ENCODE measurements around the gene MOCS3. TPM values are rescaled to one million over a fixed set of nuclear protein-coding genes. Genes with fewer than 3 reads are reported as not detected.

The MOCS3 gene
- total RNA-seq, 1 experiment from 2014 or later = 6.4 TPM

DNA sequence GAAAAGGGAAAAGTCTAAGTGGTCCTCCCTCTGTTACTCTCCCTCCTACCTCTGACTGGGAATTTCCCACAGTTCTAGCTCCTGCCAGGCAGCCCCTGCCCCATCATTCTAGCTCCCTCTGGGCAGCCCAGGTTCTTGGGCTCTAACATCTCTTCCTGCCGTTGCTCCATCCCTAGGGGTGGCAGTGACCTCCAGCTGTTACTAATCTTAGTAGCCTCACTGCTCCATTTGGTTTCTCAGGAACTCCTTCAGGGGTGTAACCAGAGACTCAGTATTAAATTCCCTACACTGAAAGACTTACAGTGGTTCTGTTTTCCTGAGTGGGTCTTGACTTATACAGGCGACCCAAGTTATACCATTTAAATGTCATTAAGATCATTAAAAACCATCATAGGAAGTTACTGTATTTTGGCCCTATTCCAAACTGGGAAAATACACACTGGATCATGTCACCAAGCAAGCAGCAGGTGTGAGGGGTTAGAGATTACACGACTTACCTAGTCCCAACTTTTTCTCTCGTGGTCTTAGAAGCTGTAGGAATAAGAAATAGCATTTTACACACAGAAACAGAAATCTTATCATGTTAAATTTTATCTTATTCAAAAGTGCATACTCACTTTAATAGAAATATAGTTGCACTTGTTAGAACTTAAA lies 10.4 kb upstream of the MOCS3 start:
- no peak overlapping the region for H3K9ac ChIP-seq (ENCODE audit: low read length)
- ChIA-PET RAD21 (ENCODE audit: low non-redundant PET in 1 of 2, low total read pairs in 2 of 2, uncharacterized antibody in 2 of 2, unreplicated experiment in 2 of 2) (no interaction called here), POLR2A (no interaction called here), CTCF (interaction anchor here (1.5 kb wide), 1 partner anchor 19 kb away, joined by 3 read pairs; no protein-coding TSS in a partner anchor)
- no peak overlapping the region for H3K4me3 ChIP-seq (replicated peaks in 1 of 2; ENCODE audit: low read depth in 1 of 2, low read length in 2 of 2)
- H3K27ac ChIP-seq (ENCODE audit: low read depth, low read length) = no peak overlapping the region
- peaks cover 53 to 72% of the 10 kb centered on the region in 2 experiments for H3K36me3 ChIP-seq (ENCODE audit: control insufficient read depth in 1 of 2, insufficient read depth in 2 of 2, low read length in 2 of 2)
- intact Hi-C loops (cut with micrococcal nuclease) = no loop called here
- H3K4me2 ChIP-seq (ENCODE audit: low read length) = no peak overlapping the region
- DNase-seq (ENCODE audit: low read depth, low spot score) (no peak), ATAC-seq (no peak)
- TF ChIP-seq POLR2AphosphoS5 (IDR thresholded peaks at IDR 0.05; ENCODE audit: low read depth, low read length) = no peak
- no peak for TF ChIP-seq JUND (IDR thresholded peaks at IDR 0.05)
- TF ChIP-seq RAD21 (IDR thresholded peaks at IDR 0.05; ENCODE audit: low read depth) = no peak
- no peak for TF ChIP-seq POLR2A (IDR thresholded peaks at IDR 0.05; ENCODE audit: borderline replicate concordance, extremely low read depth, insufficient read depth, insufficient read length)
- TF ChIP-seq SP1 (IDR thresholded peaks at IDR 0.05; ENCODE audit: low read depth) = no peak
- TF ChIP-seq ZFX (IDR thresholded peaks at IDR 0.05) = no peak
- no peaks in the 10 kb centered on the region for H3K27me3 ChIP-seq (ENCODE audit: insufficient read depth, low read length)
- H4K20me1 ChIP-seq (ENCODE audit: insufficient read depth) = peaks cover 5% of the 10 kb centered on the region; the same call in 1 of the 2 replicates
- H3K9me3 ChIP-seq (ENCODE audit: control insufficient read depth in 1 of 2, insufficient read depth in 1 of 2, low read depth in 1 of 2, low read length in 2 of 2) = no peaks in the 10 kb centered on the region
- H3K79me2 ChIP-seq (ENCODE audit: insufficient read depth, low read length) = peaks cover 78% of the 10 kb centered on the region
- H3K9me2 ChIP-seq (ENCODE audit: insufficient read depth) = no peaks in the 10 kb centered on the region
- BruUV-seq (replicated peaks) = no TSS peak
- peaks cover 2 to 12% of the 10 kb centered on the region in 2 experiments; a peak in 3 of 4 replicates for H3K4me1 ChIP-seq (ENCODE audit: control insufficient read depth in 1 of 2, insufficient read depth in 2 of 2, low read length in 2 of 2)
- no peak overlapping the region for H2AFZ ChIP-seq (ENCODE audit: low read depth, low read length, poor library complexity, severe bottlenecking)

DNA sequence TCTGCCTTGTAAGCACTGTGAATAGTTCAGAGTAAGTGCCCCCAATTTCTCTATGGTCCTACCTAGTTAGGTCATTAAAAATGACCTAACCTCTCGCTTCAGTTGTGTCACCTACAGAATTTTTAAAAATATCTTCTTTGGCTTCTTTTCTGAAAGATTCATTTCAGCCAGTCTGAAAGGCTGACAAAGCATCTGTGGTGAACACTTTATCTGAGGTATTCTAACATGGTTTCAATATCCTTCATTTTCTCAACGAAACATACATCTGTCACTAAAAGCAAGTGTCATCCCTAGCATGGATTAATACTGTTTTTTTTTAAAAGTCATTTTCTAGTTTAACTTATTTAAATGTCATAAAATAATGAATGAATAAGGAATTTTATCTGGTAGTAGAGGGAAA lies 5.4 kb upstream of the MOCS3 start:
- peaks cover 100% of the 10 kb centered on the region for H3K79me2 ChIP-seq (ENCODE audit: insufficient read depth, low read length)
- ATAC-seq (no peak), DNase-seq (ENCODE audit: low read depth, low spot score) (no peak)
- H4K20me1 ChIP-seq (ENCODE audit: insufficient read depth) = peaks cover 30% of the 10 kb centered on the region; the same call in 1 of the 2 replicates
- no peak overlapping the region for H2AFZ ChIP-seq (ENCODE audit: low read depth, low read length, poor library complexity, severe bottlenecking)
- ChIA-PET POLR2A (no interaction called here), RAD21 (ENCODE audit: low non-redundant PET in 1 of 2, low total read pairs in 2 of 2, uncharacterized antibody in 2 of 2, unreplicated experiment in 2 of 2) (no interaction called here), CTCF (no interaction called here)
- intact Hi-C loops (cut with micrococcal nuclease) = no loop called here
- no TSS peak for BruUV-seq (replicated peaks)
- no peaks in the 10 kb centered on the region for H3K9me2 ChIP-seq (ENCODE audit: insufficient read depth)
- no peak overlapping the region for H3K4me3 ChIP-seq (replicated peaks in 1 of 2; ENCODE audit: low read depth in 1 of 2, low read length in 2 of 2)
- H3K27me3 ChIP-seq (ENCODE audit: insufficient read depth, low read length) = no peaks in the 10 kb centered on the region
- no peak overlapping the region for H3K9ac ChIP-seq (ENCODE audit: low read length)
- peaks cover 31 to 55% of the 10 kb centered on the region in 2 experiments; a peak in 3 of 4 replicates for H3K36me3 ChIP-seq (ENCODE audit: control insufficient read depth in 1 of 2, insufficient read depth in 2 of 2, low read length in 2 of 2)
- TF ChIP-seq FOSL1 (IDR thresholded peaks at IDR 0.05; ENCODE audit: low read depth) = no peak
- TF ChIP-seq, protein P1, sequence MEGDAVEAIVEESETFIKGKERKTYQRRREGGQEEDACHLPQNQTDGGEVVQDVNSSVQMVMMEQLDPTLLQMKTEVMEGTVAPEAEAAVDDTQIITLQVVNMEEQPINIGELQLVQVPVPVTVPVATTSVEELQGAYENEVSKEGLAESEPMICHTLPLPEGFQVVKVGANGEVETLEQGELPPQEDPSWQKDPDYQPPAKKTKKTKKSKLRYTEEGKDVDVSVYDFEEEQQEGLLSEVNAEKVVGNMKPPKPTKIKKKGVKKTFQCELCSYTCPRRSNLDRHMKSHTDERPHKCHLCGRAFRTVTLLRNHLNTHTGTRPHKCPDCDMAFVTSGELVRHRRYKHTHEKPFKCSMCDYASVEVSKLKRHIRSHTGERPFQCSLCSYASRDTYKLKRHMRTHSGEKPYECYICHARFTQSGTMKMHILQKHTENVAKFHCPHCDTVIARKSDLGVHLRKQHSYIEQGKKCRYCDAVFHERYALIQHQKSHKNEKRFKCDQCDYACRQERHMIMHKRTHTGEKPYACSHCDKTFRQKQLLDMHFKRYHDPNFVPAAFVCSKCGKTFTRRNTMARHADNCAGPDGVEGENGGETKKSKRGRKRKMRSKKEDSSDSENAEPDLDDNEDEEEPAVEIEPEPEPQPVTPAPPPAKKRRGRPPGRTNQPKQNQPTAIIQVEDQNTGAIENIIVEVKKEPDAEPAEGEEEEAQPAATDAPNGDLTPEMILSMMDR (IDR thresholded peaks at IDR 0.05 in 2 of 3, conservative IDR thresholded peaks at IDR 0.05 in 1 of 3; ENCODE audit: borderline replicate concordance in 1 of 3, insufficient read depth in 1 of 3, low read depth in 2 of 3, low read length in 2 of 3) = no peak
- no peak for TF ChIP-seq ZFX (IDR thresholded peaks at IDR 0.05)
- no peak for TF ChIP-seq SIN3A (IDR thresholded peaks at IDR 0.05; ENCODE audit: low read depth)
- H3K4me1 ChIP-seq (ENCODE audit: control insufficient read depth in 1 of 2, insufficient read depth in 2 of 2, low read length in 2 of 2) = peaks cover 9 to 22% of the 10 kb centered on the region in 2 experiments
- H3K9me3 ChIP-seq (ENCODE audit: control insufficient read depth in 1 of 2, insufficient read depth in 1 of 2, low read depth in 1 of 2, low read length in 2 of 2) = no peaks in the 10 kb centered on the region
- no peak overlapping the region for H3K4me2 ChIP-seq (ENCODE audit: low read length)
- no peak overlapping the region for H3K27ac ChIP-seq (ENCODE audit: low read depth, low read length)
